GM12891 (cell line): ENCODE data around the gene TRAF3.

Experiments used
- PAX5 ChIP-seq: IDR thresholded peaks from 2 replicates; pipeline ENCODE4 v1.6.1; 2011; ENCODE audit warnings: low read length, moderate library complexity, mild to moderate bottlenecking; ENCODE audit not compliant: insufficient read depth, severe bottlenecking
- POLR2A ChIP-seq: IDR thresholded peaks from 2 replicates; pipeline ENCODE4 v1.6.1; 2011; ENCODE audit warnings: low read depth, low read length, control low read depth
- POLR2AphosphoS5 ChIP-seq: IDR thresholded peaks from 2 replicates; pipeline ENCODE4 v1.6.1; 2011; ENCODE audit warnings: low read depth, low read length, control low read depth
- SPI1 ChIP-seq: IDR thresholded peaks from 2 replicates; pipeline ENCODE4 v1.6.1; 2011; ENCODE audit warnings: low read depth, low read length, control low read depth
- TAF1 ChIP-seq: IDR thresholded peaks from 2 replicates; pipeline ENCODE4 v1.6.1; 2011; ENCODE audit warnings: low read depth, low read length, control low read depth

DNA sequence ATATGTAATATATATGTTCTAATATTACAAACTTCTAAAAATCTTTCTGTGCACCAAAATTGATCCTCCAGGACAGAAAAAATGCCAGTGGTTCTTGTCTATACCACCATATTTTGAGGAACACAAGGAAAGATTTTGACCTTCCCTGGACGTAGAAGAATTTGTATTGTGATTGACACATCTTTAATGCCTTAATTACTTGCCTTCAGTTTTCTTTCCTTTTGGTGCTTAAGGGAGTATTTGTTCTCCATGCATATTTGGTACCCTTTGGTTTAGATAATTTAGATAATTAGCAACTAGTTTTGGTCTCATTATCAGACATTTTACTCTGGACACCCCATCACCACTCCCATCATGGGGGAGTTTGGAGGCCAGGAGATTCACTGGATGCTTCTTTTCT, 27.6 kb downstream of the TRAF3 start:
- TF ChIP-seq POLR2AphosphoS5 (no peak), PAX5 (no peak), POLR2A (no peak), TAF1 (no peak), SPI1 (no peak)
